H1 (cell line): Measurements from ENCODE around the gene ANKRD40CL. TPM values are rescaled to one million over a fixed set of nuclear protein-coding genes. Genes with fewer than 3 reads are reported as not detected.

Experiments
- CTCF ChIA-PET: fragments of 300-600 bp; sonication (Branson Sonifier 250); formaldehyde crosslinking; loops from one replicate; lab custom pipeline; 2021; ENCODE audit not compliant: partially characterized antibody; lab: Charles Lee
- POLR2A ChIA-PET: fragments of 300-600 bp; sonication (Branson Sonifier 250); formaldehyde crosslinking; loops from one replicate; lab custom pipeline; 2021; ENCODE audit warnings: inconsistent platforms; ENCODE audit not compliant: partially characterized antibody; lab: Charles Lee
- DNase-seq, 2 experiments: peaks; one replicate each; pipeline versions ENCODE4 v3.0.0 to v3.0.0-alpha.2; 2010 to 2022; ENCODE audit warnings: low spot score in 2 of 2, low read depth in 1 of 2, mixed read lengths in 1 of 2
- FAIRE-seq: peaks from 2 replicates; lab custom pipeline; 2011; peaks lifted over from hg19 to GRCh38; lab: Jason Lieb, UNC
- H2AFZ ChIP-seq: 2 replicates; pipeline ENCODE4 v1.8.1; 2012; ENCODE audit warnings: low read length, inconsistent platforms
- H2AK5ac ChIP-seq: 2 replicates; pipeline ENCODE4 v1.6.1; 2013; ENCODE audit warnings: low read depth, low read length
- H2BK120ac ChIP-seq: replicated peaks from 2 replicates; pipeline ENCODE3; 2013; ENCODE audit warnings: low read depth, low read length, inconsistent platforms
- H2BK12ac ChIP-seq: 2 replicates; pipeline ENCODE4 v1.6.1; 2013; ENCODE audit warnings: low read depth, low read length
- H2BK15ac ChIP-seq: 2 replicates; pipeline ENCODE4 v1.6.1; 2013; ENCODE audit warnings: low read length
- H2BK20ac ChIP-seq: 2 replicates; pipeline ENCODE4 v1.6.1; 2013; ENCODE audit warnings: low read length
- H2BK5ac ChIP-seq: 2 replicates; pipeline ENCODE4 v1.6.1; 2013; ENCODE audit warnings: low read depth, low read length
- H3K14ac ChIP-seq: 2 replicates; pipeline ENCODE4 v1.6.1; 2013; ENCODE audit warnings: inconsistent platforms; ENCODE audit not compliant: insufficient read length
- H3K18ac ChIP-seq: 2 replicates; pipeline ENCODE4 v1.6.1; 2013; ENCODE audit warnings: low read length; ENCODE audit errors: extremely low read depth
- H3K23ac ChIP-seq: 2 replicates; pipeline ENCODE4 v1.6.1; 2013; ENCODE audit warnings: inconsistent platforms; ENCODE audit not compliant: insufficient read length
- H3K23me2 ChIP-seq: 2 replicates; pipeline ENCODE4 v1.6.1; 2013; ENCODE audit warnings: low read depth, low read length
- H3K27ac ChIP-seq: 2 replicates; pipeline ENCODE4 v1.6.1; 2011; ENCODE audit warnings: low read depth, low read length, inconsistent platforms
- H3K27me3 ChIP-seq, 4 experiments: replicated peaks in 1 of 4; 1 replicate in 1 of 4; 2 replicates in 3 of 4; pipeline versions ENCODE4 v1.6.1 to v1.8.1; 2011 to 2013; ENCODE audit warnings: low read length in 3 of 4, mild to moderate bottlenecking in 3 of 4, inconsistent platforms in 2 of 4, mixed read lengths in 2 of 4, moderate library complexity in 1 of 4; ENCODE audit not compliant: control insufficient read depth in 3 of 4, insufficient read depth in 3 of 4; ENCODE audit errors: extremely low read depth in 1 of 4
- H3K36me3 ChIP-seq, 4 experiments: 2 replicates each; pipeline versions ENCODE4 v1.6.1 to v1.8.1; 2011 to 2013; ENCODE audit warnings: mild to moderate bottlenecking in 4 of 4, low read length in 3 of 4, moderate library complexity in 2 of 4, control low read depth in 1 of 4, inconsistent platforms in 1 of 4; ENCODE audit not compliant: insufficient read depth in 4 of 4, control insufficient read depth in 2 of 4
- H3K4ac ChIP-seq: replicated peaks from 2 replicates; pipeline ENCODE3; 2013; ENCODE audit warnings: low read length, low read depth, mixed read lengths, inconsistent platforms; ENCODE audit not compliant: insufficient read length
- H3K4me1 ChIP-seq, 4 experiments: replicated peaks in 1 of 4; 1 replicate in 1 of 4; 2 replicates in 3 of 4; pipeline versions ENCODE4 v1.6.1 to v1.8.1; 2011 to 2013; ENCODE audit warnings: low read length in 3 of 4, inconsistent platforms in 2 of 4, mixed read lengths in 1 of 4; ENCODE audit not compliant: insufficient read depth in 4 of 4, control insufficient read depth in 3 of 4
- H3K4me2 ChIP-seq, 2 experiments: 2 replicates each; pipeline versions ENCODE4 v1.6.1 to v1.8.1; 2011 to 2013; ENCODE audit warnings: low read depth in 2 of 2, low read length in 2 of 2, control low read depth in 1 of 2, inconsistent platforms in 1 of 2, mild to moderate bottlenecking in 1 of 2; ENCODE audit not compliant: insufficient read depth in 1 of 2
- H3K4me3 ChIP-seq, 4 experiments: fragments of 200-600, 300-600 bp in 1 of 4; sonication (generic), shearing (Covaris generic), sonication (Bioruptor Twin) in 1 of 4; 2 replicates each; pipeline versions ENCODE4 v1.5.1 to v1.8.1; 2011 to 2016; ENCODE audit warnings: low read length in 4 of 4, low read depth in 3 of 4, control low read depth in 2 of 4, inconsistent platforms in 2 of 4, mild to moderate bottlenecking in 2 of 4, mixed read lengths in 1 of 4, moderate library complexity in 1 of 4; ENCODE audit not compliant: insufficient read depth in 2 of 4; ENCODE audit errors: extremely low read depth in 1 of 4
- H3K56ac ChIP-seq: replicated peaks from 2 replicates; pipeline ENCODE3; 2013; ENCODE audit warnings: low read depth, mild to moderate bottlenecking, mixed read lengths, low read length, inconsistent platforms; ENCODE audit not compliant: insufficient read length
- H3K79me1 ChIP-seq: 2 replicates; pipeline ENCODE4 v1.6.1; 2013; ENCODE audit warnings: low read depth, low read length, control low read depth
- H3K79me2 ChIP-seq, 2 experiments: 2 replicates each; pipeline versions ENCODE4 v1.6.1 to v1.8.1; 2012 to 2013; ENCODE audit warnings: low read length in 2 of 2, mild to moderate bottlenecking in 2 of 2, inconsistent platforms in 1 of 2; ENCODE audit not compliant: insufficient read depth in 2 of 2, control insufficient read depth in 1 of 2
- H3K9ac ChIP-seq, 4 experiments: replicated peaks in 1 of 4; 1 replicate in 1 of 4; 2 replicates in 3 of 4; pipeline versions ENCODE4 v1.6.1 to v1.8.1; 2011 to 2013; ENCODE audit warnings: low read depth in 3 of 4, low read length in 3 of 4, control low read depth in 2 of 4, mild to moderate bottlenecking in 2 of 4, moderate library complexity in 2 of 4, inconsistent platforms in 1 of 4; ENCODE audit errors: extremely low read depth in 1 of 4
- H3K9me3 ChIP-seq, 2 experiments: 2 replicates each; pipeline versions ENCODE4 v1.6.1 to v1.8.1; 2012 to 2013; ENCODE audit warnings: mild to moderate bottlenecking in 2 of 2, moderate library complexity in 2 of 2, control low read depth in 1 of 2, inconsistent platforms in 1 of 2, low read depth in 1 of 2, low read length in 1 of 2, mixed read lengths in 1 of 2; ENCODE audit not compliant: insufficient read depth in 2 of 2
- H4K20me1 ChIP-seq, 2 experiments: replicated peaks in 1 of 2; 2 replicates each; pipeline versions ENCODE3 to v1.8.1; 2011 to 2013; ENCODE audit warnings: inconsistent platforms in 2 of 2, low read length in 2 of 2, mild to moderate bottlenecking in 1 of 2; ENCODE audit not compliant: insufficient read depth in 2 of 2, control insufficient read depth in 1 of 2
- H4K5ac ChIP-seq: 2 replicates; pipeline ENCODE4 v1.6.1; 2013; ENCODE audit warnings: low read length, low read depth, mixed read lengths, inconsistent platforms; ENCODE audit not compliant: insufficient read length
- H4K8ac ChIP-seq: 2 replicates; pipeline ENCODE4 v1.8.0; 2013; ENCODE audit warnings: mild to moderate bottlenecking, moderate library complexity, low read length, inconsistent platforms; ENCODE audit not compliant: insufficient read depth; ENCODE audit errors: extremely low read depth
- H4K91ac ChIP-seq: replicated peaks from 2 replicates; pipeline ENCODE3; 2013; ENCODE audit warnings: low read length, mixed read lengths, inconsistent platforms; ENCODE audit not compliant: insufficient read length
- ATF2 ChIP-seq: IDR thresholded peaks from 2 replicates; pipeline ENCODE4 v1.6.1; 2012; ENCODE audit warnings: low read length, inconsistent platforms
- SIRT6 ChIP-seq: IDR thresholded peaks from one replicate; pipeline ENCODE4 v1.7.1; 2012; ENCODE audit warnings: low read length, inconsistent platforms
- SP2 ChIP-seq: IDR thresholded peaks from 2 replicates; pipeline ENCODE4 v1.6.1; 2012; ENCODE audit warnings: mild to moderate bottlenecking, low read length, inconsistent platforms
- TCF12 ChIP-seq: IDR thresholded peaks from 2 replicates; pipeline ENCODE4 v1.6.1; 2011; ENCODE audit warnings: low read depth, mild to moderate bottlenecking, low read length
- WGBS, 2 experiments: shearing (Covaris generic) in 1 of 2; methylation state at CpG; one replicate each; pipeline versions ENCODE4 v1.1.6 to v1.1.7; 2013 to 2015; ENCODE audit warnings: low lambda C conversion rate in 2 of 2, mixed read lengths in 2 of 2, inconsistent platforms in 1 of 2, low coverage in 1 of 2, missing lambda C conversion rate in 1 of 2; ENCODE audit not compliant: insufficient replicate concordance in 2 of 2, insufficient coverage in 1 of 2, insufficient read length in 1 of 2; ENCODE audit errors: extremely low coverage in 1 of 2, missing lambda C conversion rate in 1 of 2; 5-methylcytosine and 5-hydroxymethylcytosine counted together
- polyA plus RNA-seq, 7 experiments: library from polyadenylated mRNA; depleted of rRNA in 3 of 7; stranded (reverse) in 5 of 7; unstranded in 2 of 7; fragments of >200 nt in 5 of 7; fragments of 200-250 nt in 2 of 7; gene quantifications; 1 replicate in 5 of 7; 2 replicates in 1 of 7; 4 replicates in 1 of 7; pipeline versions ENCODE4 v1.2.1 to v1.2.3, GENCODE V29; 2011 to 2013; ENCODE audit warnings: missing spikeins in 2 of 7, mixed read lengths in 2 of 7
- total RNA-seq: library from RNA; stranded (reverse); fragmentation: NEBNext Ultra II Directional; extraction: Animal tissue kit (Norgen Biotek cat#: 25700); gene quantifications from 2 replicates; pipeline ENCODE4 v1.2.1, GENCODE V29; 2021

Gene ANKRD40CL
- total and polyA plus RNA-seq, 2 of the 8 experiments (the other 6 are each of a cell fraction or from before 2014, with no cell fraction given): not detected

GRCh38 chr17:50808888-50809287 is 41.6 kb upstream of the ANKRD40CL start:
- no peak overlapping the region for H3K14ac ChIP-seq
- WGBS, 2 experiments: 90% methylated on average over 3 of the region's 3 CpGs; no CpG with 5 or more reads in 1 of the 2 experiments
- H3K9me3 ChIP-seq: no peaks in the 10 kb centered on the region
- FAIRE-seq (no peak), DNase-seq (no peak)
- no peak overlapping the region for H3K4ac ChIP-seq
- H3K4me1 ChIP-seq: no peaks in the 10 kb centered on the region
- ChIA-PET POLR2A (interaction anchor here (0.6 to 0.8 kb wide), 2 partner anchors 13 to 45 kb away, joined by 3 read pairs; no protein-coding TSS in a partner anchor), CTCF (interaction anchor here (0.8 to 6.0 kb wide), 10 partner anchors 9 to 52 kb away, joined by 3 to 28 read pairs (median 4); no protein-coding TSS in a partner anchor)
- 0 out of 2 replicates have a peak overlapping the region, but pooled peaks have one; percentile 63 for H4K8ac ChIP-seq
- H3K9ac ChIP-seq: no peak overlapping the region
- no peaks in the 10 kb centered on the region for H3K27me3 ChIP-seq
- H3K79me2 ChIP-seq: no peaks in the 10 kb centered on the region
- H4K5ac ChIP-seq: no peak overlapping the region
- no peak overlapping the region for H3K56ac ChIP-seq
- no peak overlapping the region for H3K23ac ChIP-seq
- H3K4me3 ChIP-seq: no peak overlapping the region
- H4K91ac ChIP-seq: no peak overlapping the region
- H3K79me1 ChIP-seq: no peaks in the 10 kb centered on the region
- H2AFZ ChIP-seq: no peak overlapping the region
- no peaks in the 10 kb centered on the region for H3K36me3 ChIP-seq
- no peak overlapping the region for H3K18ac ChIP-seq
- no peak overlapping the region for H2BK120ac ChIP-seq
- H3K27ac ChIP-seq: no peak overlapping the region
- peak overlapping the region; percentile 6; the same call in 1 of the 2 replicates for H2BK12ac ChIP-seq
- TF ChIP-seq SIRT6: no peak
- no peak for TF ChIP-seq TCF12
- TF ChIP-seq ATF2: no peak
- TF ChIP-seq SP2: no peak
- H4K20me1 ChIP-seq: no peaks in the 10 kb centered on the region
- H2BK15ac ChIP-seq: 0 out of 2 replicates have a peak overlapping the region, but pooled peaks have one; percentile 40
- peak overlapping the region; percentile 9; the same call in 1 of the 2 replicates for H2BK20ac ChIP-seq
- no peak overlapping the region for H2BK5ac ChIP-seq
- H3K23me2 ChIP-seq: no peaks in the 10 kb centered on the region
- no peak overlapping the region for H2AK5ac ChIP-seq
- H3K4me2 ChIP-seq: no peak overlapping the region
